Right lobe of liver (tissue), 6 donors: ENCODE measurements around the gene VASH2. TPM values are rescaled to one million over a fixed set of nuclear protein-coding genes. Genes with fewer than 3 reads are reported as not detected.

ENCODE experiments used
- ATAC-seq, 4 donors: fragments of 200-7000 bp; cut with Tn5 transposase; one replicate each; pipeline ENCODE4 v1.9.1; 2020; ENCODE audit warnings: mild to moderate bottlenecking in 4 of 4, moderate library complexity in 4 of 4
- DNase-seq, 3 donors: peaks; one replicate each; pipeline ENCODE4 v3.0.0-alpha.2; 2020
- H3K27ac ChIP-seq, 3 donors: fragments of 200-600 bp; one replicate each; pipeline ENCODE4 v1.8.0; 2022
- H3K27me3 ChIP-seq, 2 donors: fragments of 200-600 bp; one replicate each; pipeline ENCODE4 v1.8.0; 2022
- H3K36me3 ChIP-seq, 4 donors: fragments of 200-600 bp; sonication (generic) in 1 of 4; one replicate each; pipeline versions ENCODE4 v1.5.1 to v1.8.0; 2017 to 2022; ENCODE audit warnings: control low read depth in 1 of 4
- H3K4me1 ChIP-seq, 4 donors: fragments of 200-600 bp; sonication (generic) in 1 of 4; one replicate each; pipeline versions ENCODE4 v1.5.1 to v1.8.0; 2017 to 2022; ENCODE audit warnings: control low read depth in 1 of 4
- H3K4me3 ChIP-seq, 3 donors: fragments of 200-600 bp; one replicate each; pipeline ENCODE4 v1.8.0; 2022
- H3K9me3 ChIP-seq, 4 donors: fragments of 200-600 bp; sonication (generic) in 1 of 4; one replicate each; pipeline versions ENCODE4 v1.5.1 to v1.8.0; 2017 to 2022; ENCODE audit warnings: control low read depth in 1 of 4
- POLR2A ChIP-seq: fragments of 450-650 bp; IDR thresholded peaks from one replicate; pipeline ENCODE4 v1.6.1; 2017; ENCODE audit warnings: antibody characterized with exemption, mild to moderate bottlenecking
- WGBS: methylation state at CpG from one replicate; pipeline ENCODE4 v1.1.6; 2018; ENCODE audit warnings: low coverage, low lambda C conversion rate; ENCODE audit not compliant: insufficient coverage; ENCODE audit errors: missing lambda C conversion rate; 5-methylcytosine and 5-hydroxymethylcytosine counted together
- intact Hi-C, 2 donors: fragments of 100-400 bp; cut with DNase I; formaldehyde crosslinking; loops; one replicate each; pipeline versions ENCODE4 v1.11.2 to v1.14.1; 2022
- total RNA-seq, 6 experiments: library from RNA; depleted of rRNA in 2 of 6; stranded (reverse); fragments of >200 nt in 2 of 6; fragmentation: NEBNext Ultra II Directional in 3 of 6; extraction: Animal tissue kit (Norgen Biotek cat#: 25700) in 3 of 6; gene quantifications; one replicate each; pipeline versions ENCODE4 v1.1.0 to v1.2.4, GENCODE V29; 2016 to 2023
- TF ChIP-seq, protein P1 (sequence below), 4 donors: fragments of 200-600 bp in 3 of 4; fragments of 450-650 bp in 1 of 4; IDR thresholded peaks; one replicate each; pipeline versions ENCODE4 v1.5.1 to v1.8.0; 2016 to 2022; ENCODE audit warnings: antibody characterized with exemption in 4 of 4, mild to moderate bottlenecking in 2 of 4
- donor health status: DM: no; HTN: yes; CAD: no.
- donor health status: DM: no; HTN: no; CAD: no.
- donor health status: DM: no; HTN: no; CAD: no.
- donor health status: DM: no; HTN: yes; CAD: no.
- donor health status: DM: no; HTN: yes; CAD: no.

The VASH2 gene
- total RNA-seq, 6 experiments from 2014 or later: 0.04 to 0.32 (median 0.07) TPM; not detected in 3

DNA sequence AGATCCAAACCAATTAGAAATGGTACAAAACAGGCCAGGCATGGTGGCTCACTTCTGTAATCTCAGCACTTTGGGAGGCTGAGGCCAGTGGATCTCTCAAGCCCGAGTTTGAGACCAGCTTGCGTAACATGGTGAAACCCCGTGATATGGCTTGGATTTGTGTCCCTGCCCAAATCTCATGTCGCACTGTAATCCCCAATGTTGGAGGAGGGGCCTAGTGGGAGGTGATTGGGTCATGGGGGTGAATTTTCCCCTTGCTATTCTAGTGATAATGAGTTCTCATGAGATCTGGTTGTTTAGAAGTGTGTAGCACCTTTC, 7.0 kb upstream of the VASH2 start:
- no peak for TF ChIP-seq POLR2A
- TF ChIP-seq, protein P1, sequence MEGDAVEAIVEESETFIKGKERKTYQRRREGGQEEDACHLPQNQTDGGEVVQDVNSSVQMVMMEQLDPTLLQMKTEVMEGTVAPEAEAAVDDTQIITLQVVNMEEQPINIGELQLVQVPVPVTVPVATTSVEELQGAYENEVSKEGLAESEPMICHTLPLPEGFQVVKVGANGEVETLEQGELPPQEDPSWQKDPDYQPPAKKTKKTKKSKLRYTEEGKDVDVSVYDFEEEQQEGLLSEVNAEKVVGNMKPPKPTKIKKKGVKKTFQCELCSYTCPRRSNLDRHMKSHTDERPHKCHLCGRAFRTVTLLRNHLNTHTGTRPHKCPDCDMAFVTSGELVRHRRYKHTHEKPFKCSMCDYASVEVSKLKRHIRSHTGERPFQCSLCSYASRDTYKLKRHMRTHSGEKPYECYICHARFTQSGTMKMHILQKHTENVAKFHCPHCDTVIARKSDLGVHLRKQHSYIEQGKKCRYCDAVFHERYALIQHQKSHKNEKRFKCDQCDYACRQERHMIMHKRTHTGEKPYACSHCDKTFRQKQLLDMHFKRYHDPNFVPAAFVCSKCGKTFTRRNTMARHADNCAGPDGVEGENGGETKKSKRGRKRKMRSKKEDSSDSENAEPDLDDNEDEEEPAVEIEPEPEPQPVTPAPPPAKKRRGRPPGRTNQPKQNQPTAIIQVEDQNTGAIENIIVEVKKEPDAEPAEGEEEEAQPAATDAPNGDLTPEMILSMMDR (IDR thresholded peaks at IDR 0.05): no peak
- WGBS: 60% methylated on average over 4 of the region's 4 CpGs
- DNase-seq: no peak
- H3K4me1 ChIP-seq: no peaks in the 10 kb centered on the region
- no peak overlapping the region for H3K27ac ChIP-seq
- H3K4me3 ChIP-seq: no peak overlapping the region
- no peaks in the 10 kb centered on the region for H3K9me3 ChIP-seq
- no peaks in the 10 kb centered on the region for H3K36me3 ChIP-seq
- H3K27me3 ChIP-seq: peaks cover 0 to 5% of the 10 kb centered on the region in 2 donors
- intact Hi-C loops: no loop called here
- ATAC-seq: no peak

DNA sequence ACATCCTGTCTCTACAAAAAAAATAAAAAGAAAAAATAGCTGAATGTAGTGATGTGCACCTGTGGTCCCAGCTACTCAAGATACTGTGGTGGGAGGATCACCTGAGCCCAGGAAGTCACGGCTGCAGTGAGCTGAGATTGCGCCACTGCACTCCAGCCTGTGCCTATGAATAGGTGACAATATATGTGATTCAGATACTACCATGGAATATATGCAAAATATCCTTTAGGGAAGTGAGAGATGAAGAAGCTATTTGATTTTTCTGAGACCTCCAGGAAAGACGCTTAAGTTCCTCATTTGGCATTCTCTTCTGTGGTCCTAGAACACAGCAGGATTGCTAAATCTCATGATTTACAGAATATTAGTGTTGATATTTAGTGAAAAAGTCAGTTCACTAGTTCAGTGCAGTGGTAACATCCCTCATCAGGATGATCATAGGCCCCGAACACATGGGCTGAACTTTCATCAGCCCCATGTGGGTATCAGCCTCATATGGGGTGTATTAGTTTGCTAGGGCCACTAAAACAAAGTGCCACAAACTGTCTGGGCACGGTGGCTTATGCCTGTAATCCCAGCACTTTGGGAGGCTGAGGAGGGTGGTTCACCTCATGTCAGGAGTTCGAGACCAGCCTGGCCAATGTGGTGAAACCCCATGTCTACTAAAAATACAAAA, 6.0 kb upstream of the VASH2 start:
- Histone ChIP-seq H3K36me3 (no peaks in the 10 kb centered on the region), H3K27me3 (peaks cover 0 to 5% of the 10 kb centered on the region in 2 donors), H3K9me3 (no peaks in the 10 kb centered on the region), H3K4me3 (no peak overlapping the region), H3K4me1 (no peaks in the 10 kb centered on the region), H3K27ac (no peak overlapping the region)
- intact Hi-C loops: no loop called here
- no peak for TF ChIP-seq POLR2A
- TF ChIP-seq, protein P1 (IDR thresholded peaks at IDR 0.05): no peak
- ATAC-seq (no peak), DNase-seq (no peak)
- WGBS: 73% methylated on average over 5 of the region's 6 CpGs

GRCh38 chr1:212945056-212945455, 5.3 kb upstream of the VASH2 start:
- no peak for DNase-seq
- Histone ChIP-seq H3K27ac (no peak overlapping the region), H3K4me1 (no peaks in the 10 kb centered on the region), H3K27me3 (peaks cover 0 to 5% of the 10 kb centered on the region in 2 donors), H3K4me3 (no peak overlapping the region), H3K9me3 (no peaks in the 10 kb centered on the region), H3K36me3 (no peaks in the 10 kb centered on the region)
- intact Hi-C loops: no loop called here
- 68% methylated on average over 2 of the region's 2 CpGs for WGBS
- TF ChIP-seq, protein P1 (IDR thresholded peaks at IDR 0.05): no peak
- no peak for TF ChIP-seq POLR2A
- ATAC-seq: no peak

- no peaks in the 10 kb centered on the region for H3K27me3 ChIP-seq
- H3K9me3 ChIP-seq: no peaks in the 10 kb centered on the region
- H3K4me1 ChIP-seq: peaks cover 0 to under 1% (median 0%) of the 10 kb centered on the region in 4 donors
- no peak for TF ChIP-seq POLR2A
- TF ChIP-seq, protein P1 (IDR thresholded peaks at IDR 0.05): no peak
- no peak for DNase-seq
- no peak for ATAC-seq
- H3K36me3 ChIP-seq: no peaks in the 10 kb centered on the region
- intact Hi-C loops: no loop called here
- H3K27ac ChIP-seq: no peak overlapping the region
- H3K4me3 ChIP-seq: no peak overlapping the region
- WGBS: 74% methylated on average over 4 of the region's 4 CpGs
Measured at GRCh38 chr1:212945463-212946160, 4.7 kb upstream of the VASH2 start.
